ENCODE measurements around the gene TYROBP. TPM values are rescaled to one million over a fixed set of nuclear protein-coding genes. Genes with fewer than 3 reads are reported as not detected.

TYROBP gene
- total RNA-seq, 1 experiment from 2014 or later = not detected

DNA sequence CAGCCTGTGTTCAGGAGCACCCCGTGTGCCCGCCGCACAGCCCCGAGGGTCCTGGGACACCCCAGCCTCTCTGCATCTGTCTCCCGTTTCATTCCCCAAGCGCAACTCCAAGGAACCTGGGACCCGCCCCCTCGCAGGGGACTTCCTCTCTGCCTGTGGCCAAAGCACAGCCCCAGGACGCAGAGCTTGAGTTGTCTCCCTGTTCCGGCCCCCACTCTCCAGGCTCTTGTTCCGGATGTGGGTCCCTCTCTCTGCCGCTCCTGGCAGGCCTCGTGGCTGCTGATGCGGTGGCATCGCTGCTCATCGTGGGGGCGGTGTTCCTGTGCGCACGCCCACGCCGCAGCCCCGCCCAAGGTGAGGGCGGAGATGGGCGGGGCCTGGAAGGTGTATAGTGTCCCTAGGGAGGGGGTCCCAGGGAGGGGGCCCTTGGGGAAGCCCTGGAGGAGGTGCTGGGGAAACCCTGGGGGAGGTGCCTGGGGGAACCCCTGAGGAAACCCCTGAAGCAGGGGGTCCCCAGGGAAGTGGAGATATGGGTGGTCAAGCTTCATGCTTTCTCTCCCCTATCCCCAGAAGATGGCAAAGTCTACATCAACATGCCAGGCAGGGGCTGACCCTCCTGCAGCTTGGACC is 4.4 kb downstream of the TYROBP start:
- H2AK5ac ChIP-seq (ENCODE audit: insufficient read length, low read length) = no peak overlapping the region
- H3K56ac ChIP-seq (ENCODE audit: insufficient read length, low read depth, low read length) = no peak overlapping the region
- peak overlapping the region; percentile 11 for H3K18ac ChIP-seq (ENCODE audit: insufficient read length, low read depth, low read length)
- H3K14ac ChIP-seq (ENCODE audit: insufficient read depth, low read length) = no peak overlapping the region
- H3K79me2 ChIP-seq (ENCODE audit: insufficient read depth, low read length) = no peaks in the 10 kb centered on the region
- H3K4me2 ChIP-seq (ENCODE audit: insufficient read depth, insufficient read length, low read length) = peak overlapping the region; percentile 55
- H3K4me3 Mint-ChIP-seq = peak overlapping the region; percentile 80 to 86
- no peak overlapping the region for H4K8ac ChIP-seq (replicated peaks; ENCODE audit: insufficient read length, low read depth, low read length)
- WGBS (ENCODE audit: extremely low coverage, insufficient read length, low lambda C conversion rate) = no CpG with 5 or more reads among the region's 24 CpGs
- H3K23ac ChIP-seq (ENCODE audit: insufficient read length, low read depth, low read length) = no peak overlapping the region
- H2BK5ac ChIP-seq (ENCODE audit: insufficient read length, low read length) = no peak overlapping the region
- no peak overlapping the region for H2BK120ac ChIP-seq (ENCODE audit: low read depth, low read length, poor library complexity, severe bottlenecking)
- H2BK20ac ChIP-seq (ENCODE audit: low read depth, low read length, poor library complexity, severe bottlenecking) = no peak overlapping the region
- H3K4ac ChIP-seq (ENCODE audit: low read depth, low read length) = no peak overlapping the region
- no peak overlapping the region for H3K27ac ChIP-seq (ENCODE audit: insufficient read length, low read depth, low read length)
- H3K23me2 ChIP-seq (ENCODE audit: insufficient read length, low read depth, low read length, poor library complexity, severe bottlenecking) = peaks cover 8% of the 10 kb centered on the region
- no peak overlapping the region for H2BK15ac ChIP-seq (ENCODE audit: low read depth, low read length)
- no peaks in the 10 kb centered on the region for H3K27me3 ChIP-seq (ENCODE audit: insufficient read depth, low read length)
- peak overlapping the region; percentile 58 to 95 (median 72); a peak in 4 of 7 replicates for H3K27ac Mint-ChIP-seq
- no peak overlapping the region for H3T11ph ChIP-seq (ENCODE audit: low read length)
- H3K36me3 Mint-ChIP-seq (ENCODE audit: insufficient read depth in 1 of 3, low read depth in 3 of 3) = peaks cover 0 to 4% (median 0%) of the 10 kb centered on the region in 3 experiments; a peak in 1 of 7 replicates
- peak overlapping the region; percentile 31 for H3K9ac ChIP-seq (ENCODE audit: extremely low read depth, insufficient read length, low read length)
- peaks cover 17 to 40% of the 10 kb centered on the region in 2 experiments for H3K4me1 Mint-ChIP-seq
- peaks cover 7% of the 10 kb centered on the region; the same call in 1 of the 2 replicates for H3K4me1 ChIP-seq (ENCODE audit: insufficient read depth, low read length)
- H4K20me1 ChIP-seq (ENCODE audit: control insufficient read depth, insufficient read depth, insufficient read length) = no peaks in the 10 kb centered on the region
- peak; percentile 91 for DNase-seq
- no peak overlapping the region for H4K91ac ChIP-seq (ENCODE audit: insufficient read length, low read depth, low read length)
- no peaks in the 10 kb centered on the region; a peak in 1 of 5 replicates for H3K9me3 Mint-ChIP-seq
- H3K27me3 Mint-ChIP-seq (ENCODE audit: low read depth) = peaks cover 12% of the 10 kb centered on the region
- peaks cover 3% of the 10 kb centered on the region for H3K79me1 ChIP-seq (ENCODE audit: insufficient read depth, low read depth, low read length, poor library complexity, severe bottlenecking)
- H2BK12ac ChIP-seq (ENCODE audit: insufficient read length, low read depth, low read length) = no peak overlapping the region
- H3K9me3 ChIP-seq (ENCODE audit: control insufficient read depth, low read depth, low read length) = no peaks in the 10 kb centered on the region
- H4K5ac ChIP-seq (ENCODE audit: insufficient read length, low read depth, low read length) = no peak overlapping the region
- H2AFZ ChIP-seq (ENCODE audit: low read length) = no peak overlapping the region
- TF ChIP-seq, protein P1, sequence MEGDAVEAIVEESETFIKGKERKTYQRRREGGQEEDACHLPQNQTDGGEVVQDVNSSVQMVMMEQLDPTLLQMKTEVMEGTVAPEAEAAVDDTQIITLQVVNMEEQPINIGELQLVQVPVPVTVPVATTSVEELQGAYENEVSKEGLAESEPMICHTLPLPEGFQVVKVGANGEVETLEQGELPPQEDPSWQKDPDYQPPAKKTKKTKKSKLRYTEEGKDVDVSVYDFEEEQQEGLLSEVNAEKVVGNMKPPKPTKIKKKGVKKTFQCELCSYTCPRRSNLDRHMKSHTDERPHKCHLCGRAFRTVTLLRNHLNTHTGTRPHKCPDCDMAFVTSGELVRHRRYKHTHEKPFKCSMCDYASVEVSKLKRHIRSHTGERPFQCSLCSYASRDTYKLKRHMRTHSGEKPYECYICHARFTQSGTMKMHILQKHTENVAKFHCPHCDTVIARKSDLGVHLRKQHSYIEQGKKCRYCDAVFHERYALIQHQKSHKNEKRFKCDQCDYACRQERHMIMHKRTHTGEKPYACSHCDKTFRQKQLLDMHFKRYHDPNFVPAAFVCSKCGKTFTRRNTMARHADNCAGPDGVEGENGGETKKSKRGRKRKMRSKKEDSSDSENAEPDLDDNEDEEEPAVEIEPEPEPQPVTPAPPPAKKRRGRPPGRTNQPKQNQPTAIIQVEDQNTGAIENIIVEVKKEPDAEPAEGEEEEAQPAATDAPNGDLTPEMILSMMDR (conservative IDR thresholded peaks at IDR 0.05) = no peak
